NCI-H446 treated with DMSO at 0.1 percent for 48 hours (cell line): ENCODE results near the gene SMC6.

ENCODE experiments used
- DNase-seq: peaks from one replicate; lab custom pipeline; 2025; lab: John Stamatoyannopoulos, UW

Gene SMC6

GRCh38 chr2:17765398-17765797, 11.8 kb upstream of the SMC6 start:
- no peak for DNase-seq

DNA sequence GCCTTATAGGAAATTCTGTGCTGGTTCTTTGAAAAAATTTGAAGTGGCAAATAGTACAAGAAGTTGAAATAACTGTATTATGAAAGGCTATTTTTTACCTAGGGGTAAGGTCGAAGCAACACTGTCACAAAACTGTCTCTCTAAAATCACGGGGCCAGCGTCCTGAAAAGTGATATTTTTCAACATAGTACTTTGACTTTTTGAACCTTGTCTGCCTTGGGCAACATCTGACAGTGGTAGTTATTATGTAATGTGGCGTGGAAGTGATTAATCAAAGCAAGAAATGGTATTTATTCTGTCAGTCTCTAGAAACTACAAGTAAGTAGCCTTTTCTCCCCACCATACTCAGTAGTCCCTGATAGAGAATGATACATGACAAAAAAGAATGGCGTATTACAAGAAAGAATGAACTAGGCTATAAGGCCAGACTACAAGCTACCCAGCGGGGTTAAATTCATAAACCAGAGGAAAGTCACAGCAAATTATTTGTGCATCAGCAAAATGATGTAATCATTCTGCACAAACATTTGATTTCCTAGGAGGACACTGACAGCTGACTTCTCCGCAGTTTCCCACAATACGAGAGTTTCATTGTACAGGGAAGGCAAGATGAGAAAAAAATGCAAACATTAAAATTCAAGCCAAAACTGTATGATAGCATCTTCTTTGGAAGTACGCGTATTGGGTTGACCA, 10.2 kb upstream of the SMC6 start:
- no peak for DNase-seq

DNA sequence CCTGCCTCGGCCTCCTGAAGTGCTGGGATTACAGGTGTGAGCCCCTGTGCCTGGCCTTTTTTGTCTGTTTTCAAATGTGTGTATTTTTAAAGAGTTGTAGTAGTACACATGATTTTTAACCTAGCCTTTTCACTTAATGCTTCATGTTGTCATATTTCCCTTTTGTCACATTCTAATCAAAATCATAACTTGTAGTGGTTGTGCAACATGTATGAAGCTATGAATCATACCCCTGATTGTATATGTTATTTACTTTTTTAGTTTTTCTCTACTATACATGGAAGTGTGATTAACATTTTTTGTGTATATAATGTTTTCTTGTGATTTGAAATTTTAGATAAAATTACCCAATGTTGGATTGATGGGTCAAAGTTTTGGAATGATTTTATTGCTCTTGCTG, 8.8 kb upstream of the SMC6 start:
- no peak for DNase-seq

GRCh38 chr2:17759805-17760204, 6.2 kb upstream of the SMC6 start:
- no peak for DNase-seq

DNA sequence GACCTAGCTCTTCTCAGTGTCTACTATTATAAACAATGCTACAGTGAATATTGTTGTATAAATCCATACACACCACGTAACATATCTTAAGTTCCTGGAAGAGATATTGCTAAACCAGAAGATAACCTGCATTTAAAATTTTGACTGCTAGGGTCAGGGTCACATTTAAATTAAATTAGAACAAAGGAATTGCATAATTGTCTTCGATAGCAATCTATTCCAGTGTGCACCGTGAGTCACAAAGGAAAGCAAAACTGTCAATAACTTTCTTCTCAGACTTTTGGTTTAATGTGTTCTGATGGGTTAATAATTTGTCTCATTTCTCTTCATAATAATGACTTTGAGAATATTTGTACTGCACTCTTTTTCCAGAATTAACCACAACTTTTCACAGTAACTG, 4.5 kb upstream of the SMC6 start:
- no peak for DNase-seq

DNA sequence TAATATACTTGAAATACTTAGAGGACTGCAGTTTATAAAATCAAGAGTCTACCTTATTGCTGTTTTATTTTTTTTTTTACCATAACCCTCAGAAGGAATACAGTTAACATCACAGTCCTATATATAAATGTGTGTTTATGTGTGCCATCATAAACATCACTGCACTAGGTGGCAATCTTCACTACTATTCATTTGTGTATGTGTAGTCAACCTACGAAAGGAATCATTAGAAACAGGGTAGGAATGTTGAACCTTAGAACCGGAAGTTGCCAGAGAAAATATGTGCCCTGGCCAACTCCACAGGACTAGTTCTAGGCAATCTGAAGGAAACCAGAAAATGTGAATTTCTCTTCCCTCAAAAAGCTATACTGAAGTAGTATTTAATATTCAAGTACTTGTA, 3.7 kb upstream of the SMC6 start:
- no peak for DNase-seq

DNA sequence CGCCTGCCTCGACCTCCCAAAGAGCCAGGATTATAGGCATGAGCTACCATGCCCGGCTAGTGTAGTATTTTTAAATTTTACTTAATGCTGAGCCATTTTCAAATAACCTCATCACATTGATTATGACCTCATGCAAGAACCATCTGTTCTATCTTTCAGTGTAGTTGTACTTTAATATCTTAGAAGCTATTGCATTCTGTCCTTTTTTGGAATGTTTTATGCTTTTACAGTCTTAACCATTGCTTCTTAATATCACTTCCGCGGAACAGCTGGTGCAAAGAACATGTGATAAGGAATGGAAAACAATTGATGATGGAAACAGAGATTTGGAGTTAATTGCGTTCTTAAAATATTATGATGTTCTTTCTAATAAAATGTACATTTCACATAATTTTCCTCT, 3.1 kb upstream of the SMC6 start:
- peak; percentile 29 for DNase-seq

- peak; percentile 11 for DNase-seq
Measured at GRCh38 chr2:17754773-17755425, 1.3 kb upstream of the SMC6 start.

GRCh38 chr2:17752892-17753802, 463 bp downstream of the SMC6 start:
- no peak for DNase-seq

- DNase-seq, result no peak
Measured at GRCh38 chr2:17752246-17752645, 1.4 kb downstream of the SMC6 start.

DNA sequence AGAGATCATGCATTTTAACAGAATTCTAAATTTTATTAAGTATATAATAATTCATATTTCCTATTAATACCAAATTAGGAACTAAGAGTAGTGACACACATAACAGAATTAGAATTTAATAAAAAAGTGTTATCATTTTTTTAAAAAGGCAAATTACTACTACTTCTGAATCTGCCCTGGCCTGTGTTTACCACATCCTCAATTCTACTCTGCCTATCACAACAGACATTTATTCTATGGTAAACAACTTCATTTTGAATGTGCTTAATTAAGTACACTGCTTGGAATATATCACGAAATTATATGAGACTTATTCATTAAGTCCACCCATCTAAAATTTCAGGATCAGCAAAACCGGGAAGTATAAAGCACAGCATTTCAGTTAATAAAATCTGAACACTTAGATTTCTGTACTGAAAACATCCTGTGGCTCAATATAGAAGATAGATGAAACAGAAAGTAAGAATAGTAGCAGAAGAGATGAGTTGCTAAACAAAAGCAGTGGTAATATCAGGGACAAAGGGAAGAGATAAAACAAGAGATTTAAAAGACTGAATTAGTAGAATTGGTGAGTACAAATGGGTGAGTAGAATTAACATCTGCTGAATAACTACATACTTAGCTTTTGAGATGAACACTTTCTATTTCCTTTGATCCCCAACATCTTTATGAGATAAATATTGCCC, 3.7 kb downstream of the SMC6 start:
- no peak for DNase-seq

- no peak for DNase-seq
Measured at GRCh38 chr2:17748745-17749144, 4.9 kb downstream of the SMC6 start.

DNA sequence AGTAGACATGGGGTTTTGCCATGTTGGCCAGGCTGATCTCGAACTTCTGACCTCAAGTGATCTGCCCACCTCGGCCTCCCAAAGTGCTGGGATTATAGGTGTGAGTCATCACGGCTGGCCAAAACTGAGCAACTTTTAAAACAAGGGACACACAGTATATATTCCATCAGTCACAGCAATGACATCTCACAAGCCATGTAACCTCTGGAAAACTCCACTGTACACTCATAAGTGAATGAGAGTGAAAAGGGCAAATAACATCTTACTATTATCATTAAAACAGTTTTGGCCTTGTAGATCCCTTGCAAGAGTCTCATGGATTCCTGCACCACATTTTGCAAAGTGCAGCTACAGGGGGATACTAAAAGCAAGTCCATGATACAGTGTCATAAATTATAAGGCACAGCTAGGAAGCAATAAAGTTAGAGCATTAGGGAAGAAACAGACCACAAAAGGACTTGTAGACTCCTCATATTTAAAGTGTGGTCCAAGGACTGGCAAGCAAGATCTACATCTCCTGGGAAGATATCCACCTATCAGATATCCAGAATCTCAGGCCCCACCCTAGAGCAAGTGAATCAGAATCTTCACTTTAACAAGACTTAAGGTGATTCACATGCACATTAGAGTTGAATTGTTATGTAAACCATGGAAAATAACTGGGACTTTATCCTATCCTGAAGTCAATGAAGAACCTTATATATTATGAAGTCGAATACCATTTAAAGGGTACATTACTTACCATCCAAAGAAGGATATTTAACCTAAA, 5.7 kb downstream of the SMC6 start:
- no peak for DNase-seq

- no peak for DNase-seq
Measured at GRCh38 chr2:17740203-17740602, 13.4 kb downstream of the SMC6 start.

- no peak for DNase-seq
Measured at GRCh38 chr2:17736989-17737388, 16.6 kb downstream of the SMC6 start.

GRCh38 chr2:17735864-17736263, 17.7 kb downstream of the SMC6 start:
- DNase-seq, result no peak

- DNase-seq, result no peak
Measured at GRCh38 chr2:17733599-17733998, 20.0 kb downstream of the SMC6 start.

DNA sequence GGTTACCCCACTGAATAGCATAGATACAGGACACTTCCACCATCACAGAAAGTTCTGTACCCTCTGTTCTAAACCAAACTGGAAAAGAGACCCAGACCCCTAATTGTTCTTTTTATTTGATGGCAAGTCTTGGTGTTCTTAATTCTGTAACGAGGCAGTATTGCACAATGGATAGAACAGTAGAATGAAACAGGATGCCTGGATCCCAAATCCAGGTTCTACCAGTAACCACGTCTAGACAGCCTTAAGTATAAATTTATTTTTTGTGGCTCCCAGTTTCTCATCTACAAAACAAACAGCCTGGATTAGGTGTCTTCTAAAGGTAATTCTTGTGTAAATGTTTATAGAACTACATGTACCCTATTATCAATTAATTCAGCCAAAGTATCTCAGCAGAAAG, 23.7 kb downstream of the SMC6 start:
- no peak for DNase-seq

GRCh38 chr2:17728210-17728609, 25.4 kb downstream of the SMC6 start:
- DNase-seq, result no peak

DNA sequence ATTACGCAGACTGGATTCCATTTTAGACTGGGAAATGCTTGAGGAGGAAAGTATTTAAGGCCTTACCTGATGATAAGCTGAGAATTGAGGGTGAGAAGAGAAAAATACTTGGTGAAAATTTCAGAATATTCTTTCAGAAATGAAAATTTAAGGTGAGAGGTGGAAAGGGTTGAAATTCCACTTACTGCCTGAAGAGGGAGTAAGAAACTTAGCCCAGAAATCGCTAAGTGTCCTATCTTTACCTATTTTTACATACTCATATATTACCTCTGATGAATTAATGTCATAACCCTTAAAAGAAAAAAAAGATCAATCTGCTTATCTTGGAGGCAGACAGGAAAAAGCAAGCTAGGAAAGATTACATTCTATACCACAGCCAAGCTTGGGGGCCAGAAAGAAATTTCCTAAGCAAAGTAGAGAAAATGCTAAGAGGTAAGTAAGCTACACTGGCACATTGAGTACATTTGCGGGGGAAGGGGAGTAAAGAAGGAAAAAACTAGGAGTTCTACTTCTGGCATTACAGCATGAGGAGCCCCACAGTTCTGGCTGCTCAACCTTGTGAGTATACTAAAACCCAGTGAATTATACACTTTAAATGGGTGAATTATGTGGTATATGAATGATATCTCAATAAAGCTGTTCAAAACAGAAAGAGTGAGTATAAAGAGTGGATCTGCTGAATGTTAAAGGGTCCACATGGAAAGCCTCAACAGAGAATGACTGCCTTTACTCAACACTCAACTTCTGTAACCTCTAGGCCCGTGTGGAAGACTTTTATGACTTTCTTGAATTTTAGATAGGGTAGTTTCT, 33.8 kb downstream of the SMC6 start:
- no peak for DNase-seq

DNA sequence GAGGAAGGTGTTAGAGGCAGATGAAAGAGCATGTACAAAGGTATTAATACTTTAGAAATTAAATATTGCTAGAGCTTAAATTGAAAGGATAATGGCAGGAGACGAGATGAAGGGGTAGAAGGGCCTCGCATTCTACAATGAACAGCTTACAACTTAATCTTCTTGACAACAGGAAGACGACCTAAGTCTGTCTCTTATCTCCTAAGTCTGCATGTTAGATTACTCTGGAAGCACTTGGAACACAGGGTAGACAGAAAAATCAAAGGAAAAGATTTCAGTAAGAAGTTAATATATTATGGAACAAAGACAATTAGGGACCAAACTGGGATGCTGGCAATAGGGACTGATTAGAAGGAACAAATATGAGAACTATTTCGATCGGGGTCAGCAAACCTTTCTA, 34.9 kb downstream of the SMC6 start:
- DNase-seq, result no peak
